Measurements from ENCODE around the gene ANAPC16.

- TF ChIP-seq CTCF (IDR thresholded peaks at IDR 0.05; ENCODE audit: low read length) (no peak), EZH2 (IDR thresholded peaks at IDR 0.05; ENCODE audit: borderline replicate concordance, low read length) (no peak)
Measured at GRCh38 chr10:72264536-72264935, 48.7 kb downstream of the ANAPC16 start.

All from OCI-LY1 (cell line).